Neural cell (in vitro differentiated cells): Measurements from ENCODE around the gene SMIM13. TPM values are rescaled to one million over a fixed set of nuclear protein-coding genes. Genes with fewer than 3 reads are reported as not detected.

Experiments
- H2AFZ ChIP-seq: fragments of 200-600, 300-800 bp; sonication (generic), shearing (Covaris generic); 2 replicates; pipeline ENCODE4 v1.6.0; 2014; ENCODE audit warnings: low read depth, mild to moderate bottlenecking, antibody characterized with exemption, low read length, moderate library complexity
- H3F3A ChIP-seq: fragments of 200-600 bp; shearing (Covaris generic); 2 replicates; pipeline ENCODE4 v1.6.1; 2016; ENCODE audit warnings: mild to moderate bottlenecking, moderate library complexity, mixed read lengths, antibody characterized with exemption, low read length; ENCODE audit not compliant: insufficient read depth, poor library complexity, severe bottlenecking
- H3K27ac ChIP-seq: fragments of 200-600, 300-800 bp; sonication (generic), shearing (Covaris generic); 2 replicates; pipeline ENCODE4 v1.5.1; 2014; ENCODE audit warnings: mild to moderate bottlenecking, low read length, moderate library complexity
- H3K27me3 ChIP-seq: fragments of 300-800, 200-600 bp; sonication (generic), shearing (Covaris generic); 2 replicates; pipeline ENCODE4 v1.6.0; 2014; ENCODE audit warnings: mild to moderate bottlenecking, low read depth, low read length, moderate library complexity; ENCODE audit not compliant: insufficient read depth
- H3K36me3 ChIP-seq: fragments of 300-800, 200-600 bp; sonication (generic), shearing (Covaris generic); 2 replicates; pipeline ENCODE4 v1.5.1; 2014; ENCODE audit warnings: mild to moderate bottlenecking, antibody characterized with exemption, low read length, moderate library complexity; ENCODE audit not compliant: insufficient read depth
- H3K4me2 ChIP-seq: fragments of 300-800, 200-600 bp; sonication (generic), shearing (Covaris generic); 2 replicates; pipeline ENCODE4 v1.6.0; 2014; ENCODE audit warnings: mild to moderate bottlenecking, low read length
- H3K4me3 ChIP-seq: fragments of 300-800, 200-600 bp; sonication (generic), shearing (Covaris generic); 2 replicates; pipeline ENCODE4 v1.5.1; 2014; ENCODE audit warnings: mild to moderate bottlenecking, low read length, moderate library complexity
- H3K79me2 ChIP-seq: fragments of 200-600 bp; shearing (Covaris generic); replicated peaks from 2 replicates; pipeline ENCODE4 v1.6.0; 2014; ENCODE audit warnings: mild to moderate bottlenecking, low read length, moderate library complexity; ENCODE audit not compliant: insufficient read depth
- H3K9ac ChIP-seq: fragments of 300-800, 200-600 bp; sonication (generic), shearing (Covaris generic); 2 replicates; pipeline ENCODE4 v1.6.1; 2016; ENCODE audit warnings: mild to moderate bottlenecking, low read length, mixed read lengths
- H3K9me2 ChIP-seq: fragments of 200-600 bp; shearing (Covaris generic); 2 replicates; pipeline ENCODE4 v1.6.1; 2016; ENCODE audit warnings: mild to moderate bottlenecking, low read length, mixed read lengths; ENCODE audit not compliant: insufficient read depth
- H3K9me3 ChIP-seq: fragments of 200-600, 300-800 bp; sonication (generic), shearing (Covaris generic); 2 replicates; pipeline ENCODE4 v1.6.1; 2016; ENCODE audit warnings: mild to moderate bottlenecking, mixed run types, low read length, moderate library complexity, mixed read lengths
- H4K20me1 ChIP-seq: fragments of 200-600 bp; shearing (Covaris generic); 2 replicates; pipeline ENCODE4 v1.6.1; 2016; ENCODE audit warnings: mild to moderate bottlenecking, mixed run types; ENCODE audit not compliant: insufficient read depth
- CTCF ChIP-seq: fragments of 450-650 bp; IDR thresholded peaks from 2 replicates; pipeline ENCODE4 v1.5.1; 2014; ENCODE audit warnings: antibody characterized with exemption, mild to moderate bottlenecking, moderate library complexity; ENCODE audit not compliant: poor library complexity, severe bottlenecking
- EP300 ChIP-seq: fragments of 450-650 bp; conservative IDR thresholded peaks from 2 replicates; pipeline ENCODE4 v1.6.1; 2014; ENCODE audit warnings: antibody characterized with exemption, mild to moderate bottlenecking, moderate library complexity; ENCODE audit not compliant: poor library complexity, severe bottlenecking
- EZH2 ChIP-seq: fragments of 200-600, 300-800 bp; shearing (Covaris generic), sonication (generic); IDR thresholded peaks from 2 replicates; pipeline ENCODE4 v1.6.1; 2014; ENCODE audit warnings: antibody characterized with exemption, low read length, borderline replicate concordance, mild to moderate bottlenecking; ENCODE audit not compliant: insufficient read depth, poor library complexity, severe bottlenecking
- MXI1 ChIP-seq: fragments of 450-650 bp; conservative IDR thresholded peaks from 2 replicates; pipeline ENCODE4 v1.6.1; 2014; ENCODE audit warnings: antibody characterized with exemption, mild to moderate bottlenecking; ENCODE audit not compliant: poor library complexity, severe bottlenecking
- POLR2AphosphoS5 ChIP-seq: IDR thresholded peaks from 2 replicates; pipeline ENCODE4 v1.6.1; 2012
- RAD21 ChIP-seq: fragments of 450-650 bp; conservative IDR thresholded peaks from 2 replicates; pipeline ENCODE4 v1.6.1; 2014; ENCODE audit warnings: antibody characterized with exemption, mild to moderate bottlenecking, moderate library complexity
- SMC3 ChIP-seq: fragments of 450-650 bp; conservative IDR thresholded peaks from 2 replicates; pipeline ENCODE4 v1.6.1; 2014; ENCODE audit warnings: antibody characterized with exemption, mild to moderate bottlenecking, moderate library complexity; ENCODE audit not compliant: poor library complexity
- TAF1 ChIP-seq: IDR thresholded peaks from 2 replicates; pipeline ENCODE4 v1.6.1; 2012; ENCODE audit warnings: low read depth
- polyA plus RNA-seq: library from polyadenylated mRNA; depleted of rRNA; stranded (reverse); fragments of >200 nt; gene quantifications from 2 replicates; pipeline ENCODE4 v1.2.3, GENCODE V29; 2014
- TF ChIP-seq, protein P1 (sequence below): IDR thresholded peaks from 2 replicates; pipeline ENCODE4 v1.6.1; 2012; ENCODE audit warnings: borderline replicate concordance

SMIM13 gene
- polyA plus RNA-seq, 1 donor from 2014 or later = 51.0 TPM

DNA sequence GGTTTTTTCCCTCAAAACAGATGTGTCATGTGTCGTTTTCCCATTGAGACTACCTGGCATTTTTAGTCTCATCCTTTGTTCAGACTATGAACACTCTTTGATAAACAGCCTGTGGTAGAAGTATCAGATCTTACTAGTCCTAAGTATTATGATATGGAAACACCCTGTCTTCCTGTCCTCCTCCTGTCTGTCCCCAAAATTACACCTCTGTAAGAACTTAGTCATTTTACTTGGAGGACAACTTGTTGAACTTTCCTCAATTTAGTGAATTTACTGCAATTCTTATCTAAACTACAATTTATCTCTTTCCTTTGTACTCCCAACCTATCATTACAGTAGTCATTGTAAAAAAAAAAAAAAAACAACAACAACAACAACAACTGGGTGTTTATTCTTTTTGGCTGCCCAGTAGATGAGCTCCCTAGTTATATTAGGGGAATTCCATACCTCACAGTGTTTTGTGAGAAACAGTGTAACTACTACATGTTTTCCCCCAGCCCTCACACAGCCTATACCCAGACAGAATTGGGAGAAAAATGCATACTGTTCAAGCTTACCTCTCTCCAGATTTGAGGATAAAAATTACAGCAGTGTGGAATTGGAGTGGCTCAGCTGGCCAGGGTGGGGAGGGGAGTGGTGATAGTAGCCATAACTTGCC is 36.4 kb downstream of the SMIM13 start:
- no peak overlapping the region for H2AFZ ChIP-seq
- no peak overlapping the region for H3K9ac ChIP-seq
- no peaks in the 10 kb centered on the region for H3K9me3 ChIP-seq
- H4K20me1 ChIP-seq = no peaks in the 10 kb centered on the region
- no peak overlapping the region for H3K4me2 ChIP-seq
- no peak overlapping the region for H3K27ac ChIP-seq
- H3K4me3 ChIP-seq = no peak overlapping the region
- H3K9me2 ChIP-seq = no peaks in the 10 kb centered on the region
- no peaks in the 10 kb centered on the region for H3K79me2 ChIP-seq
- TF ChIP-seq, protein P1, sequence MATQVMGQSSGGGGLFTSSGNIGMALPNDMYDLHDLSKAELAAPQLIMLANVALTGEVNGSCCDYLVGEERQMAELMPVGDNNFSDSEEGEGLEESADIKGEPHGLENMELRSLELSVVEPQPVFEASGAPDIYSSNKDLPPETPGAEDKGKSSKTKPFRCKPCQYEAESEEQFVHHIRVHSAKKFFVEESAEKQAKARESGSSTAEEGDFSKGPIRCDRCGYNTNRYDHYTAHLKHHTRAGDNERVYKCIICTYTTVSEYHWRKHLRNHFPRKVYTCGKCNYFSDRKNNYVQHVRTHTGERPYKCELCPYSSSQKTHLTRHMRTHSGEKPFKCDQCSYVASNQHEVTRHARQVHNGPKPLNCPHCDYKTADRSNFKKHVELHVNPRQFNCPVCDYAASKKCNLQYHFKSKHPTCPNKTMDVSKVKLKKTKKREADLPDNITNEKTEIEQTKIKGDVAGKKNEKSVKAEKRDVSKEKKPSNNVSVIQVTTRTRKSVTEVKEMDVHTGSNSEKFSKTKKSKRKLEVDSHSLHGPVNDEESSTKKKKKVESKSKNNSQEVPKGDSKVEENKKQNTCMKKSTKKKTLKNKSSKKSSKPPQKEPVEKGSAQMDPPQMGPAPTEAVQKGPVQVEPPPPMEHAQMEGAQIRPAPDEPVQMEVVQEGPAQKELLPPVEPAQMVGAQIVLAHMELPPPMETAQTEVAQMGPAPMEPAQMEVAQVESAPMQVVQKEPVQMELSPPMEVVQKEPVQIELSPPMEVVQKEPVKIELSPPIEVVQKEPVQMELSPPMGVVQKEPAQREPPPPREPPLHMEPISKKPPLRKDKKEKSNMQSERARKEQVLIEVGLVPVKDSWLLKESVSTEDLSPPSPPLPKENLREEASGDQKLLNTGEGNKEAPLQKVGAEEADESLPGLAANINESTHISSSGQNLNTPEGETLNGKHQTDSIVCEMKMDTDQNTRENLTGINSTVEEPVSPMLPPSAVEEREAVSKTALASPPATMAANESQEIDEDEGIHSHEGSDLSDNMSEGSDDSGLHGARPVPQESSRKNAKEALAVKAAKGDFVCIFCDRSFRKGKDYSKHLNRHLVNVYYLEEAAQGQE = no peak
- TF ChIP-seq TAF1 (no peak), EZH2 (no peak), RAD21 (no peak), SMC3 (no peak), EP300 (no peak), CTCF (no peak), MXI1 (no peak), POLR2AphosphoS5 (no peak)
- H3K36me3 ChIP-seq = no peaks in the 10 kb centered on the region
- no peaks in the 10 kb centered on the region for H3F3A ChIP-seq
- no peaks in the 10 kb centered on the region for H3K27me3 ChIP-seq

DNA sequence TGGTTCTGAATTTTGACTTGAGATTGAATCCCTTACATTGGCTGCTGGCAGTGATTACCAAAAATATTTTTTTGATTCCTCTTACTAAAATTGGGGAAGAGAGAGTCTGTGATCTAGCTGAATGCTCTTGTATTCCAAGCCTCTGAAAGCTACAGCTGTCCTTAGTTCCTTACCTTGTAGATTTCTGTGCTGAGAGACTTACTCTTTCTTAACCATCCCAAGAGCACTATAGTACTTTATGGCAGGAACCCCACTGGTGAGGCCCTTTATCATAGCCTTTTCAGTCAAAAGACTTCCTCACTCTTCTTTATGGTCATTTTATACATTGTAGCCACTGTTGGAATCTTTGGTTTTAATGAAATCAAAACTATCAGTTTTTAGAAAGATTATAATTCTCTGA is 37.0 kb downstream of the SMIM13 start:
- H3K79me2 ChIP-seq = no peaks in the 10 kb centered on the region

More for the DNA sequence above, 37.0 kb downstream of the SMIM13 start:
- Histone ChIP-seq H3K9ac (no peak overlapping the region), H3K27me3 (no peaks in the 10 kb centered on the region), H3K9me2 (no peaks in the 10 kb centered on the region), H3K4me3 (no peak overlapping the region), H3F3A (no peaks in the 10 kb centered on the region), H4K20me1 (no peaks in the 10 kb centered on the region), H3K4me2 (no peak overlapping the region), H3K9me3 (no peaks in the 10 kb centered on the region), H2AFZ (no peak overlapping the region), H3K36me3 (no peaks in the 10 kb centered on the region), H3K27ac (no peak overlapping the region)
- no peak for TF ChIP-seq RAD21
- TF ChIP-seq EZH2 = no peak
- no peak for TF ChIP-seq SMC3
- TF ChIP-seq, protein P1 = no peak
- TF ChIP-seq POLR2AphosphoS5 = no peak
- TF ChIP-seq TAF1 = no peak
- no peak for TF ChIP-seq MXI1
- TF ChIP-seq CTCF = no peak
- TF ChIP-seq EP300 = no peak
